Naive B cell (primary cell): ENCODE results near the gene PPM1E. TPM values are rescaled to one million over a fixed set of nuclear protein-coding genes. Genes with fewer than 3 reads are reported as not detected.

Experiments
- ATAC-seq, 2 donors: fragments of 150-1000 bp; cut with Tn5 transposase; 2 replicates each; pipeline ENCODE4 v1.10.0; 2021; ENCODE audit warnings: low read depth in 2 of 2, mild to moderate bottlenecking in 2 of 2, moderate library complexity in 2 of 2
- DNase-seq: peaks from one replicate; pipeline ENCODE4 v3.0.0; 2022
- H3K27ac Mint-ChIP-seq, 6 donors: one replicate each; pipeline ENCODE4 v1.8.0; 2020 to 2022; ENCODE audit warnings: mild to moderate bottlenecking in 6 of 6, mixed read lengths in 6 of 6, moderate library complexity in 5 of 6, inconsistent platforms in 2 of 6
- H3K27me3 Mint-ChIP-seq, 3 donors: one replicate each; pipeline ENCODE4 v1.8.0; 2021 to 2022; ENCODE audit warnings: mixed read lengths in 3 of 3, mild to moderate bottlenecking in 1 of 3
- H3K36me3 Mint-ChIP-seq, 2 donors: one replicate each; pipeline ENCODE4 v1.8.0; 2020 to 2022; ENCODE audit warnings: mixed read lengths in 2 of 2, inconsistent platforms in 1 of 2, mild to moderate bottlenecking in 1 of 2
- H3K4me1 Mint-ChIP-seq, 3 donors: one replicate each; pipeline ENCODE4 v1.8.0; 2020 to 2022; ENCODE audit warnings: mixed read lengths in 3 of 3, inconsistent platforms in 1 of 3, mild to moderate bottlenecking in 1 of 3, moderate library complexity in 1 of 3
- H3K4me3 Mint-ChIP-seq, 8 donors: one replicate each; pipeline ENCODE4 v1.8.0; 2020 to 2022; ENCODE audit warnings: mild to moderate bottlenecking in 8 of 8, mixed read lengths in 8 of 8, moderate library complexity in 8 of 8, inconsistent platforms in 2 of 8
- H3K9me3 Mint-ChIP-seq, 7 donors: one replicate each; pipeline ENCODE4 v1.8.0; 2020 to 2022; ENCODE audit warnings: mixed read lengths in 7 of 7, mild to moderate bottlenecking in 5 of 7, inconsistent platforms in 2 of 7, moderate library complexity in 1 of 7
- polyA plus RNA-seq, 6 donors: library from polyadenylated mRNA; unstranded; fragments of 300-500 nt; fragmentation: Illumina TruSeq; gene quantifications; one replicate each; pipeline ENCODE4 v1.2.3, GENCODE V29; 2021; ENCODE audit warnings: low read depth in 6 of 6

PPM1E gene
- polyA plus RNA-seq, 6 donors from 2014 or later, result 0.04 to 0.08 TPM; not detected in 4

DNA sequence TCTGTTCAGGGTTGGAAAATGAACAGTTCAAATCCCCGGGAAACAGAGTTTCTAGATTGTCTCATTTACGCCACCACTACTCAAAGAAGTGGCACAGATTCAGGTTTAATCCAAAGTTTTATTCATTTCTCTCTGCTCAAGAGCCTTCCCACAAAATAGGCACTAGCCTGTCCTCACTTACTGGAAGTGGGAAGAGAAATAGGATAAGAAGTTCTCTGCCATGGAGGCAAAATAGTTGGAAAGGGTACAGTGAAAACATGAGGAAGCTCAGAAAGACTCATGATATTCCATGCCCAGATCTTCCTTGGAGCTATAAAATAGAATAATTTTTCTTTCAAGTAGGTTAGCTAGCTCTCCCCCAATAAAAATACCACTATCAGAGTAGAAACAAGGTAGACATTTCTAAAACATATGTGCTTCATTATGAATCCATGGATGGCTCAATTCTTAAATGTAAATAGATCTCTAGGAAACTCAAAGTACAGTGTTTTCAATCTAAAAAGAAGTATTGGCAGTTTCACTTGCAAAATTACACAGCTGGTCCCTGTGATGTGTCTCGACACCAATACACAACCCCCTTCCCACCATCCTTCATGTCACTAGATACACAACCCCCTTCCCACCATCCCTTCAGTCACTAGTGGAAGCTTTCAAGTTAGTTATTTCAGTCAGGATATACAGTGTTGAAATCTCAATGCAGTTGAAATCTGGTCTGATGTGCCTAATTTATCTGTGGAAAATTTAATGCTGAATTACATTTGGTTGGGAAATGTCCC lies 225.2 kb downstream of the PPM1E start:
- peaks cover 0 to 7% of the 10 kb centered on the region in 2 donors for H3K36me3 Mint-ChIP-seq
- ATAC-seq (no peak), DNase-seq (no peak)
- no peak overlapping the region for H3K4me3 Mint-ChIP-seq
- H3K4me1 Mint-ChIP-seq, result peaks cover under 1 to 4% (median 3%) of the 10 kb centered on the region in 3 donors
- H3K27ac Mint-ChIP-seq, result peak overlapping the region in 3 of 6 donors; percentile 9 to 77 (median 19)
- no peaks in the 10 kb centered on the region for H3K9me3 Mint-ChIP-seq
- H3K27me3 Mint-ChIP-seq, result no peaks in the 10 kb centered on the region

DNA sequence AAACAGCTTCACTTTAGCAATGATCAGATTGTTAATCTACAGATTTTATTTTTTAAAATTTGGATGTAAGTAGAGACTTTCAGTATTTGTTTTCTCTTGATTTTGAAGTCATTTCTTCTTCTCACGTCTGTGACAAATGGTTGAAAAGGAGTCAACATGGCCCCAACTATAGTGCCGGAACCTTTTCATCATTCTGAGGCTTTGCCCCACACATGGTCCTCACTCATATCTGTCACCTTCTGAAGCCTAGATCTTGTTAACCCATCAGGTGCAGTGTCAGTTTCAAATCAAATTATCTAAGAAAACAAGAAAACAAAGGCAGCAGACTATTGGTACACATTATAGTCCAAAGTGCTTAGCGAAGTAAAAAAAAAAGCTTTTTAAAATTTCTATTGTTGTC lies 227.0 kb downstream of the PPM1E start:
- Mint-ChIP-seq H3K36me3 (peaks cover 0 to 12% of the 10 kb centered on the region in 2 donors), H3K4me1 (peaks cover 0 to 1% (median 0%) of the 10 kb centered on the region in 3 donors), H3K9me3 (no peaks in the 10 kb centered on the region), H3K27ac (no peak overlapping the region), H3K4me3 (no peak overlapping the region), H3K27me3 (no peaks in the 10 kb centered on the region)
- DNase-seq (no peak), ATAC-seq (no peak)

DNA sequence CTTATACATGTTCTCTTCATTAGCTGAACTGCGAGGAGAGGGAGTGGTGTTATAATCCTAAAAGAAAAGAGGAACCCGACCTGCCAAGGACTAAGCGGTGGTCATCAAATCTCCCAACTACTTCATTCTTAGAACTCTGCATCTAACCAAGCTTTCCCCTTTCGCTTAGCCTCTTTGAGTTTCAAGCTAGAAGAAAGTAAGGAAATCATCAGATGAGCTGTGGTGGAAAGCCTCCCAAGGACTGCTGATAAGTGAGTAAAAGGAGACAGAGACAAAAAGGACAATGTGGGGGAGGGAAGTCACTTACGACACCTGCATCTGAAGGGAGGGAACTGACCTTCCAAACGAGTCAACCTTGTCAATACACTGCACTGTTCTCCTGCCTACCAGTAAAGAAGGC lies 229.7 kb downstream of the PPM1E start:
- DNase-seq, result no peak
- peaks cover 0 to 1% (median 0%) of the 10 kb centered on the region in 3 donors for H3K4me1 Mint-ChIP-seq
- peaks cover 0 to 12% of the 10 kb centered on the region in 2 donors for H3K36me3 Mint-ChIP-seq
- no peak for ATAC-seq
- H3K9me3 Mint-ChIP-seq, result no peaks in the 10 kb centered on the region
- H3K27me3 Mint-ChIP-seq, result no peaks in the 10 kb centered on the region
- peak overlapping the region in 1 of 6 donors; percentile 68 for H3K27ac Mint-ChIP-seq
- H3K4me3 Mint-ChIP-seq, result no peak overlapping the region

DNA sequence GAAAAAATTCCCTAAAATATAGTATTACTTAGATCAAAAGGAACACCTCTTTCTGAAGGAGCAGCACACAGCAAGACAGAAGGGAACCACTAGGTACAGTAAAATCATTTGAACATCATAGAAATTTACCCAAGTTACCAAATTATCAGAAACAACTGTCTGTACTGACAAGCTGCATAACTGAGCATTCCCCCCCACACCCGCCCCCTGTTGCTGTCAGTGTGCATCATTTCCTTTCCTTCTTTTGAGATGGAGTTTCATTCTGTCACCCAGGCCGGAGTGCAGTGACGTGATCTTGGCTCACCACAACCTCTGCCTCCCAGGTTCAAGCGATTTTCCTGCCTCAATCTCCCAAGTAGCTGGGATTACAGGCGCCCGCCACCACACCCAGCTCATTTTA lies 230.3 kb downstream of the PPM1E start:
- Mint-ChIP-seq H3K4me1 (peaks cover 0 to 1% (median 0%) of the 10 kb centered on the region in 3 donors), H3K4me3 (no peak overlapping the region), H3K27ac (peak overlapping the region in 2 of 6 donors; percentile 16 to 68), H3K36me3 (peaks cover 0 to 7% of the 10 kb centered on the region in 2 donors), H3K27me3 (no peaks in the 10 kb centered on the region), H3K9me3 (no peaks in the 10 kb centered on the region)
- DNase-seq (no peak), ATAC-seq (no peak)

DNA sequence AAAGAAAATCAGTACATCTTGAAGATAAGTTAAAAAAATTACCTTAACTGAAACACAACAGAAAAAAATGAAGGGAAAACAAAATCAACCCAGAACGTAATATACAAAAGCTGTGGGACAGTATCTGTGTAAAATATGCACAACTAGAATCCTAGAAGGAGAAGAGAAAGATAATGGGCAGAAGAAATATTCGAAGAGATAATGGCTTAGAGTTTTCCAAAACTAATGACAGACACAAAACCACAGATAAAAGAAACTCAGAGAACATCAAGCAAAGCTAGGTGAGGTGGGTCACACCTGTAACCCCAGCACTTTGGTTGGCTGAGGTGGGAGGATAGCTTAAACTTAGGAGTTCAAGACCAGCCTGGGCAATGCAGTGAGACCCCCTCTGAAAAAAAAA lies 234.0 kb downstream of the PPM1E start:
- DNase-seq, result no peak
- no peaks in the 10 kb centered on the region for H3K9me3 Mint-ChIP-seq
- H3K36me3 Mint-ChIP-seq, result peaks cover 6 to 13% of the 10 kb centered on the region in 2 donors
- H3K27ac Mint-ChIP-seq, result peak overlapping the region in 1 of 6 donors; percentile 33
- peaks cover 0 to 1% (median 0%) of the 10 kb centered on the region in 3 donors for H3K4me1 Mint-ChIP-seq
- ATAC-seq, result no peak
- peak overlapping the region in 1 of 8 donors; percentile 2 for H3K4me3 Mint-ChIP-seq
- no peaks in the 10 kb centered on the region for H3K27me3 Mint-ChIP-seq

DNA sequence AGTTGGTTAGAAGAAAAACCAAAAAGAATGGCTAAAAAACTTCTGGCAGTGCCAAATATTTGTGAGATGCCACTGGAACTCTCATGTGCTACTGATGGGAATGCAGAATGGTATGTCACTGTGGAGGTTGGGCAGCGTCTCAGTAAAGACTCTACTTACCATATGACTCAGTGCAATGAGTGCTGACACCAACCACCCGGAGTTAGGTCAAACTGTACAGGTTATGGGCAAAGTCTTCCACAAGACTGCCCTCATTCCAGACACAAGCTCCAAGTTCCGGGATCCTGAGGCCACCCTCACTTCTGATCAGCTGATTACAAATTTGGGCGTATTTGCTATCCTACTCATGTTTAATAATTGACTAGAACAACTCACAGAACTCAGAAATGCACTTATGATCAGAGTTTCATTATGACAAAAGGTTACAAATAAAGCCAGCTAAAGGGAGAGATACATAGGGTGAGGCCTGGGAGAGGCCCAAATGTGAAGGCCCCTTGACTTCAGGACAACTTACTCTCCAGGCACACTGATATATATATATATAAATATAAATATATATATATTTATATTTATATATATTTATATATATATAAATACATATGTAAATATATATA lies 236.2 kb downstream of the PPM1E start:
- Mint-ChIP-seq H3K4me3 (no peak overlapping the region), H3K27ac (no peak overlapping the region), H3K9me3 (no peaks in the 10 kb centered on the region), H3K4me1 (no peaks in the 10 kb centered on the region), H3K27me3 (no peaks in the 10 kb centered on the region), H3K36me3 (peaks cover 6 to 13% of the 10 kb centered on the region in 2 donors)
- DNase-seq (no peak), ATAC-seq (no peak)

DNA sequence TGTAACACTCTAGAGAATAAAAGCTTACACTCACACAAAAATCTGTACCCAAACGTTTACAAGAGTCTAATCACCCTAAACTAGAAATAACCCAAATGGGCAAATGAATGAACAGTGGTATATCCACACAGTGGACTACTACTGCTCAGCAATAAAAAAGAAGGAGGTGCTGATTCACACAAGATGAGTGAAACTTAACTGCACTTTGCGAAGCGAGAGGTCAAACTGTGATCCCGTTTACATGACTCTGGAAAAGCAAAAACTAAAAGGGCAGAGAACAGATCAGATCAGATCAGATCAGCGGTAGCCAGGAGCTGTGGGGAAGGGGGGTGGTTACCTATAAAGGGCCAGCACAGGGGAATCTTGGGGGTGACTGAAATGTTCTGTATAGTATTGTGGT lies 237.7 kb downstream of the PPM1E start:
- ATAC-seq, result no peak
- Mint-ChIP-seq H3K9me3 (no peaks in the 10 kb centered on the region), H3K27ac (no peak overlapping the region), H3K27me3 (no peaks in the 10 kb centered on the region), H3K4me3 (no peak overlapping the region), H3K4me1 (no peaks in the 10 kb centered on the region), H3K36me3 (peaks cover 9 to 10% of the 10 kb centered on the region in 2 donors)
- DNase-seq, result no peak

DNA sequence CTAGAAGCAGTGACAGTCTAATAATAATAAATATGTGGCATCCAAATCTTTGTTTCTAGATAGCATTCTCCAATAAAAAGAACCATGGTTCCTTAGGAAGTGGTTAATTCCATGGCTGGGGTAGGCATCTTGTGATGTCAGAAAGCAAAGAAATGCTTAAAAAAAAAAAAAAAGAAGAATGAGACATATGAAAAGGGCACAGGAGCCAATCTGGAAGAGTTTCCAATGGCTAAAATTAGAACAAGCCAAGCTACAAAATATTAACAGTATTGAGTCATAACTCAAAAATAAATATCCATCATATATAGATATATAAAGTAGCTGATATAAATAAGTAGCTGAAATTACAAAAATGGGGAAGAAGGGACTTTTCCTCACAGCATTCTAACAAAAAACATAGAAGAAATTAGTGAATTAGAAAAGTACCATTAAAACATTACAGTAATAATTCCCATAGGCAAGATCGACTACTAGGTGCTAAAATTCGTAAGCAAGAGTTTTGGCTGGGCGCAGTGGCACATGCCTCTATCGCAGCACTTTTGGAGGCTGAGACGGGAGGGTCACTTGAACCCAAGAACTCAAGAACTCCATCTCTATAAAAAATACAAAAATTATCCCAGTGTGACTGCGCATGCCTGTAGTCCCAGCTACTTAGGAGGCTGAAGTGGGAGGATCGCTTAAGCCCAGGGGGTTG lies 239.7 kb downstream of the PPM1E start:
- Mint-ChIP-seq H3K27me3 (no peaks in the 10 kb centered on the region), H3K9me3 (no peaks in the 10 kb centered on the region), H3K27ac (peak overlapping the region in 1 of 6 donors; percentile 47), H3K4me3 (no peak overlapping the region), H3K36me3 (peaks cover 9 to 16% of the 10 kb centered on the region in 2 donors), H3K4me1 (peaks cover 3 to 5% (median 4%) of the 10 kb centered on the region in 3 donors)
- no peak for DNase-seq
- ATAC-seq, result no peak

DNA sequence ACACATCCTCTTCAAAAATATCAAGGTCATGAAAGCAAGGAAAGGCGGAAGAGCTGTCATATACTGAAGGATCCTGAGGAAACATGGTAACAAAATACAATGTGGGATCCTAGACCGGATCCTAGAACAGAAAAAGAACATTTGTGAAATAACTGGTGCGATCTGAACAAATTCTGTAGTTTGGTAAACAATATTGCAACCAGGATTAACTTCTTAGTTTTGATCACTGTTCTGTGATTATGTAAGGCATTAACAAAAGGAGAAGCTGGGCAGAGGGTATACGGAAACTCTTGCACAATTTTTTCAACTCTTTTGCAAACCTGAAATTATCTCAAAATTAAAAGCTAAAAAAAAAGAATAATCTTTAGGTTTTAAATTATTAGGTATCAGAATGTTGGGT lies 241.3 kb downstream of the PPM1E start:
- Mint-ChIP-seq H3K27ac (no peak overlapping the region), H3K4me1 (peaks cover 7 to 18% (median 16%) of the 10 kb centered on the region in 3 donors), H3K9me3 (no peaks in the 10 kb centered on the region), H3K4me3 (no peak overlapping the region), H3K36me3 (peaks cover 9 to 16% of the 10 kb centered on the region in 2 donors), H3K27me3 (no peaks in the 10 kb centered on the region)
- DNase-seq (no peak), ATAC-seq (no peak)

DNA sequence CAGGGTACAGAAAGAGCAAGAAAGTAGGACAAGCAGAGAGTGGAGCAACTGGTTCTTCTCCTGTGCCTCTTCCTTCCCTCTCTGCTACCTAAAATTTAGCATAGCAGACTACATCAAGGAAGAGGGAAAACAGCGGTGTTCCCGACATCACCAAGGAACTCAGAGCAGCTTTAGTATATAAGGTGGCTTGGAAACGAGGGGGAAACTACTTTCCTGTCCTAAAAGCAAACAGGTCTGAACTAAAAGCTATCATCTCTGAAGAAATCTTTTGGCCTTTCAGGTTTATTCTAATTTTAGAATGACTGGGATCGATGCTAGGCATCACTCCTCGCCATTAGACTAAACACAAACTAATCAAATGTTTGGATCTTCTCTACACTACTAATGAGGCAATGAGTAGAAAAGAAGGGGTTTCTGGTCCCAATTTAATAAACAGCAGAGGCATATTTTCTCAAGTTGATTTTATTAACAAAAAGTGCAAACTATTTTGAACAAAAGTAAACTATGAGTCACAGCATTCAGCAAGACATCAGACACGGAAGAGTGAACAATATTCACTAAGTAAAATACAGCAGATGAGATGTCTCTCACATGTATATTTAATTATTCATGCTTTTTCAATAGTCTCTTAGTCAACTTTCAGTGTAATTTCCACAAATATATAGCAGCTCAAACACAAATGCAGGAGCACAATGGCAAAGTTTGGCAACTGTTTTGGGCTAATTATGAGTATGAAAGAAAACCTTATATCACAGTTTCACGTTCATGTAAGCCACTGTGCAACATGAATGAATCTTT lies 242.3 kb downstream of the PPM1E start:
- DNase-seq, result no peak
- H3K27ac Mint-ChIP-seq, result peak overlapping the region in 5 of 6 donors; percentile 23 to 81 (median 51)
- H3K4me3 Mint-ChIP-seq, result no peak overlapping the region
- H3K9me3 Mint-ChIP-seq, result no peaks in the 10 kb centered on the region
- no peaks in the 10 kb centered on the region for H3K27me3 Mint-ChIP-seq
- H3K36me3 Mint-ChIP-seq, result peaks cover 8 to 15% of the 10 kb centered on the region in 2 donors
- no peak for ATAC-seq
- H3K4me1 Mint-ChIP-seq, result peaks cover 7 to 21% (median 16%) of the 10 kb centered on the region in 3 donors

DNA sequence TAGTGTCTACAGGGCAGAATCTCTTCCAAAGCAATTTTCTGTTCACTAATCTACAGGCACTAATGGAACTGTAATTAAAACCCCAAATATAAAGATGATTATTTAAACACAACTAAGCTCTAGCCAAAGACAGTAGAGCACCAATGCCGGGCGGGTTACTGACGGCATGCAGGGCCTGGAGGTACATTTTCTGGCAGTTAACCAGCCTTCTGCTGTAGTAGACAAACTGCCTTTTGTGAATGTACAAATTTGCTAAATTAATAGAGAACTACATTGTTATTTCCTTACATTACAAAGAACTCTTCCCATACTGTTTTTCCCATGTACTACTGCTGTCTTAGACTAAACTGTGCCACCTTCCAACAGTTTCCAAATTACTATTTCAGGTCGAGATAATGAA lies 243.2 kb downstream of the PPM1E start:
- peak overlapping the region in 3 of 6 donors; percentile 35 to 72 (median 54) for H3K27ac Mint-ChIP-seq
- peaks cover 0 to 10% of the 10 kb centered on the region in 2 donors for H3K36me3 Mint-ChIP-seq
- H3K27me3 Mint-ChIP-seq, result no peaks in the 10 kb centered on the region
- no peak for ATAC-seq
- no peak for DNase-seq
- H3K4me3 Mint-ChIP-seq, result no peak overlapping the region
- peaks cover 7 to 21% (median 16%) of the 10 kb centered on the region in 3 donors for H3K4me1 Mint-ChIP-seq
- no peaks in the 10 kb centered on the region for H3K9me3 Mint-ChIP-seq

DNA sequence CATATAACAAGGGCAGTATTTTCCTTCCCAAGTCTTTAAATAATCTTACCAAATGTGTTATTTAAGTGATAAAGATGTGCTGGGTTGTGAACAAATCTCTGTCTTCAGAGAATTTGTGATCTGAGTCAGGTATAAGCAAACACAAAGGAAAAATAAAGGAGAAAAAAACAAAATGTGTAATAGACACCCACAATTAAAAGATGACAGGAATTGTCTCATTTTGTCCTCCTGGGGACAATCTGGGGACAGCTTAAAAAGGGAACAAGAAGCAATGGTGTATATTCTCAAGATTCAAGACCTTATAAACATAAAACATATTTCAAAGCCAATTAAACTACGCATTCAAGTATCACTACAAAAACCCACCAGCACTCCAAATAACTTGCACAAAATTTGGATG lies 243.8 kb downstream of the PPM1E start:
- no peaks in the 10 kb centered on the region for H3K9me3 Mint-ChIP-seq
- no peak for ATAC-seq
- H3K4me1 Mint-ChIP-seq, result peaks cover 7 to 21% (median 16%) of the 10 kb centered on the region in 3 donors
- peak overlapping the region in 2 of 8 donors; percentile 20 to 21 for H3K4me3 Mint-ChIP-seq
- H3K36me3 Mint-ChIP-seq, result peaks cover 0 to 10% of the 10 kb centered on the region in 2 donors
- H3K27me3 Mint-ChIP-seq, result no peaks in the 10 kb centered on the region
- DNase-seq, result no peak
- H3K27ac Mint-ChIP-seq, result peak overlapping the region in 4 of 6 donors; percentile 31 to 80 (median 52)

DNA sequence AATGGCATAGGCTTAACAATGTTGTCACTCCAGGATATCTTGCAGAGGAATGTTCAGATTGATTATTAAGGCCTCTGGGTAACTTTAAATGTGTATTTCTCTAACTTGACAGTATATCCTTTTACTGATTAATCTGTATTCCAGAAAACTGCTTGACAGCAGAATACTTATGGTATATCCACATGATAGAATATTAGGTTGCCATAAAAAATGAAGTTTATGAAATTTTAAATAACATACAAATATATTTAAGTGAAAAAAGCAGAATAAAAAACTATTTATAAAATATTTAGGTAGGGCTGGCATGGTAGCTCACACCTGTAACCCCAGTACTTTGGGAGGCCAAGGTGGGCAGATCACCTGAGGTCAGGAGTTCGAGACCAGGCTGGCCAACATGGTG lies 244.4 kb downstream of the PPM1E start:
- H3K4me3 Mint-ChIP-seq, result peak overlapping the region in 1 of 8 donors; percentile 43
- peak overlapping the region in 4 of 6 donors; percentile 63 to 99 (median 98) for H3K27ac Mint-ChIP-seq
- no peak for ATAC-seq
- no peak for DNase-seq
- peaks cover 7 to 24% (median 21%) of the 10 kb centered on the region in 3 donors for H3K4me1 Mint-ChIP-seq
- H3K27me3 Mint-ChIP-seq, result no peaks in the 10 kb centered on the region
- H3K36me3 Mint-ChIP-seq, result peaks cover 0 to 10% of the 10 kb centered on the region in 2 donors
- H3K9me3 Mint-ChIP-seq, result no peaks in the 10 kb centered on the region
